GM18505 (cell line): ENCODE data around the gene CCDC170.
"Not testable (repeated sequence)": the region's sequence is repeated elsewhere in the genome, so short reads cannot be mapped to it uniquely, and the experiment has no call there.

ENCODE experiments used
- ATAC-seq: cut with Tn5 transposase; IDR thresholded peaks from one replicate; pipeline ENCODE4 v1.9.1; 2021; ENCODE audit not compliant: unreplicated experiment
- POLR2A ChIP-seq: IDR thresholded peaks from 4 replicates; pipeline ENCODE4 v1.6.1; 2011; ENCODE audit warnings: borderline replicate concordance; ENCODE audit not compliant: insufficient read depth, insufficient read length; ENCODE audit errors: extremely low read depth

CCDC170 gene, protein sequence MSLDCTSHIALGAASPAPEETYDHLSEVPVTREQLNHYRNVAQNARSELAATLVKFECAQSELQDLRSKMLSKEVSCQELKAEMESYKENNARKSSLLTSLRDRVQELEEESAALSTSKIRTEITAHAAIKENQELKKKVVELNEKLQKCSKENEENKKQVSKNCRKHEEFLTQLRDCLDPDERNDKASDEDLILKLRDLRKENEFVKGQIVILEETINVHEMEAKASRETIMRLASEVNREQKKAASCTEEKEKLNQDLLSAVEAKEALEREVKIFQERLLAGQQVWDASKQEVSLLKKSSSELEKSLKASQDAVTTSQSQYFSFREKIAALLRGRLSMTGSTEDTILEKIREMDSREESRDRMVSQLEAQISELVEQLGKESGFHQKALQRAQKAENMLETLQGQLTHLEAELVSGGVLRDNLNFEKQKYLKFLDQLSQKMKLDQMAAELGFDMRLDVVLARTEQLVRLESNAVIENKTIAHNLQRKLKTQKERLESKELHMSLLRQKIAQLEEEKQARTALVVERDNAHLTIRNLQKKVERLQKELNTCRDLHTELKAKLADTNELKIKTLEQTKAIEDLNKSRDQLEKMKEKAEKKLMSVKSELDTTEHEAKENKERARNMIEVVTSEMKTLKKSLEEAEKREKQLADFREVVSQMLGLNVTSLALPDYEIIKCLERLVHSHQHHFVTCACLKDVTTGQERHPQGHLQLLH

GRCh38 chr6:151493804-151494234, at the start of gene CCDC170:
TSS of gene CCDC170 (plus strand) at chr6:151494017. CDS start at chr6:151494129, 112 bp downstream.
- no peak for TF ChIP-seq POLR2A
- ATAC-seq, result no peak

- TF ChIP-seq POLR2A, result no peak
- ATAC-seq, result no peak
These were observed 48.3 kb upstream of the CCDC170 start for GRCh38 chr6:151445482-151445881.

DNA sequence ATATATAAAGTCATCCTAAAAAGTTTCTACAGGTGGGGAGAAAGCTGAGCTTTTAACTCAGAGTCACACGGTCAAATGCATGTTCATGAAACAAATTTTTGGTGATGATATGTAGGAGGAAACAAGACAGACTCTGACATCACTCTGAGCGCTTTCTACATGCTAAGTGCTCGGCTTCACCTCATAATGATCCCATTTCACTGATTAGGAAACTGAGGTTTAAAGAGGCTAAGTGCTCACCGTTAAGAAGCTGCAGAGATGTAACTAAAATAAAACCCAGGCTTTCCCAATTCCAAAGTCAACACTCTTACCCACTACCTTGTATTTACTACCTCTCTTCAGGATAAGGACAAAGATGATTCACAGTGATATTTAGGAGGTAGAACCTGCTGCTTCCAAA, 46.6 kb upstream of the CCDC170 start:
- no peak for ATAC-seq
- no peak for TF ChIP-seq POLR2A

GRCh38 chr6:151448623-151449022, 45.2 kb upstream of the CCDC170 start:
- no peak for ATAC-seq
- no peak for TF ChIP-seq POLR2A

GRCh38 chr6:151450928-151451327, 42.9 kb upstream of the CCDC170 start:
- ATAC-seq, result not testable (repeated sequence)

- no peak for TF ChIP-seq POLR2A
- ATAC-seq, result no peak
These were observed 42.3 kb upstream of the CCDC170 start for GRCh38 chr6:151451417-151451949.

- ATAC-seq, result peak; percentile 95
These were observed 41.7 kb upstream of the CCDC170 start, which contains the start of gene RMND1 for GRCh38 chr6:151451950-151452749. TSS of gene RMND1 (minus strand) at chr6:151452126. CDS start at chr6:151445811, 6,315 bp downstream.

GRCh38 chr6:151452750-151453427, 40.9 kb upstream of the CCDC170 start:
- no peak for ATAC-seq
- no peak for TF ChIP-seq POLR2A

More at GRCh38 chr6:151451950-151452749, 41.7 kb upstream of the CCDC170 start, which contains the start of gene RMND1:
- peak; percentile 84 for TF ChIP-seq POLR2A

DNA sequence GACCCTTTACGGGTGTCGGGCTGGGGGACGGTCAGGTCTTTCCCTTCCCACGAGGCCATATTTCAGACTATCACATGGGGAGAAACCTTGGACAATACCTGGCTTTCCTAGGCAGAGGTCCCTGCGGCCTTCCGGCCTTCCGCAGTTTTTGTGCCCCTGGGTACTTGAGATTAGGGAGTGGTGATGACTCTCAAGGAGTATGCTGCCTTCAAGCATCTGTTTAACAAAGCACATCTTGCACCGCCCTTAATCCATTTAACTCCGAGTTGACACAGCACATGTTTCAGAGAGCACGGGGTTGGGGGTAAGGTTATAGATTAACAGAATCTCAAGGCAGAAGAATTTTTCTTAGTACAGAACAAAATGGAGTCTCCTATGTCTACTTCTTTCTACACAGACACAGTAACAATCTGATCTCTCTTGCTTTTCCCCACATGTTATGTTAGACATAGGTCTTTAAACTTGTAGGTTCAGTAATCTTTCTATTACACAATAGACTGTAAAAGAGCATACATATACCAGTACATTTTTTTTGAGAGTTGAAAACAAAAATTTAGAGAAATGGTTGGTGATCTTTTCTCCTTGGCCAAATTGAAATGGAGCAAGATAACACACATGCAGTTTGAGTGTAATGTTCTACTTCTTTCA, 37.9 kb upstream of the CCDC170 start:
- ATAC-seq, result not testable (repeated sequence)

- ATAC-seq, result no peak
- TF ChIP-seq POLR2A, result no peak
These were observed 32.1 kb upstream of the CCDC170 start for GRCh38 chr6:151461673-151462072.

DNA sequence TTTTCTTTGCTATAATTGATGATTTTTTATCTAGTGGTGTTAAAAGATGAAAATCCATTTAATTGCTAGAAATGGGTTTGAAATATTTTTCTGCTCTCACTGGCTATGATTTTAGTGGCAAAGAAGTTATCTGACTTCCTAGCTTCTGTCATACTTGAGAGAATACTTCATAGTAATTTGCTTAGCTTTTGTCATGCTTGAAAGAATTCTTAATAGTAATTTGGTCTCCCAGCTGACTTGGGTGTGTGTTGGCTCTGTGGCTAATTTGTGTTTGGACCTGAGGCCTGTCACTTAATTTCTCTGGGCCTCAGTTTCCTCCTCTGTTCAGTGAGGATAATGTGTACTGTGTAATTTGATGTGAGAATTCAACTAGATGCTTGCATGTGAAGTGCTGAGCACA, 29.1 kb upstream of the CCDC170 start:
- TF ChIP-seq POLR2A, result no peak
- no peak for ATAC-seq
